SK-N-SH treated with all-trans-retinoic acid at 6 μM for 48 hours (cell line): ENCODE measurements around the gene NHLH2.

Experiments
- ATAC-seq: fragments of 200-7000 bp; cut with Tn5 transposase; 3 replicates; pipeline ENCODE4 v1.9.1; 2020; ENCODE audit warnings: mild to moderate bottlenecking, moderate library complexity
- ARNTL ChIP-seq: fragments of 450-650 bp; formaldehyde crosslinking; IDR thresholded peaks from 2 replicates; pipeline ENCODE4 v1.5.0; 2020; ENCODE audit warnings: low read depth, mild to moderate bottlenecking, moderate library complexity, borderline replicate concordance
- ESRRG ChIP-seq: fragments of 250-450 bp; sonication (Bioruptor Pico); IDR thresholded peaks from 2 replicates; pipeline ENCODE4 v1.6.1; 2021; ENCODE audit warnings: mild to moderate bottlenecking
- GLIS3 ChIP-seq: fragments of 250-450 bp; sonication (Bioruptor Pico); IDR thresholded peaks from 2 replicates; pipeline ENCODE4 v1.5.0; 2020; ENCODE audit warnings: mild to moderate bottlenecking, moderate library complexity
- OSR1 ChIP-seq: fragments of 250-450 bp; sonication (Bioruptor Pico); IDR thresholded peaks from 2 replicates; pipeline ENCODE4 v1.8.0; 2022; ENCODE audit warnings: moderate library complexity, mild to moderate bottlenecking, inconsistent platforms
- PPARA ChIP-seq: fragments of 250-450 bp; sonication (Bioruptor Pico); IDR thresholded peaks from 2 replicates; pipeline ENCODE4 v1.5.0; 2020; ENCODE audit warnings: mild to moderate bottlenecking, borderline replicate concordance
- RARB ChIP-seq: fragments of 250-450 bp; sonication (Bioruptor Pico); IDR thresholded peaks from 2 replicates; pipeline ENCODE4 v1.8.0; 2021; ENCODE audit warnings: mild to moderate bottlenecking, moderate library complexity
- SNAI2 ChIP-seq: fragments of 250-450 bp; sonication (Bioruptor Pico); IDR thresholded peaks from 2 replicates; pipeline ENCODE4 v1.5.0; 2020; ENCODE audit warnings: mild to moderate bottlenecking, moderate library complexity
- TCF4 ChIP-seq: fragments of 250-450 bp; sonication (Bioruptor Pico); IDR thresholded peaks from 2 replicates; pipeline ENCODE4 v1.8.0; 2021; ENCODE audit warnings: mild to moderate bottlenecking, moderate library complexity, borderline replicate concordance
- TOX ChIP-seq: fragments of 250-450 bp; sonication (Bioruptor Pico); IDR thresholded peaks from 2 replicates; pipeline ENCODE4 v1.8.0; 2021; ENCODE audit warnings: mild to moderate bottlenecking, moderate library complexity, borderline replicate concordance
- ZC3H10 ChIP-seq: fragments of 250-450 bp; sonication (Bioruptor Pico); IDR thresholded peaks from 2 replicates; pipeline ENCODE4 v1.5.1; 2021; ENCODE audit warnings: mild to moderate bottlenecking, moderate library complexity
- ZFP3 ChIP-seq: fragments of 250-450 bp; sonication (Bioruptor Pico); IDR thresholded peaks from 2 replicates; pipeline ENCODE4 v1.5.0; 2020; ENCODE audit warnings: mild to moderate bottlenecking, moderate library complexity
- ZFP30 ChIP-seq: fragments of 450-650 bp; formaldehyde crosslinking; IDR thresholded peaks from 2 replicates; pipeline ENCODE4 v1.5.0; 2022; ENCODE audit warnings: mild to moderate bottlenecking, moderate library complexity
- ZNF565 ChIP-seq: fragments of 450-650 bp; formaldehyde crosslinking; conservative IDR thresholded peaks from 2 replicates; pipeline ENCODE4 v1.5.0; 2020; ENCODE audit warnings: low read depth, mild to moderate bottlenecking, moderate library complexity
- ZNF70 ChIP-seq: fragments of 450-650 bp; formaldehyde crosslinking; IDR thresholded peaks from 2 replicates; pipeline ENCODE4 v1.5.0; 2020; ENCODE audit warnings: mild to moderate bottlenecking, moderate library complexity
- ZNF8 ChIP-seq: fragments of 450-650 bp; formaldehyde crosslinking; IDR thresholded peaks from 2 replicates; pipeline ENCODE4 v1.5.0; 2020; ENCODE audit warnings: mild to moderate bottlenecking, moderate library complexity
- TF ChIP-seq, protein P1 (sequence below): fragments of 250-450 bp; sonication (Bioruptor Pico); IDR thresholded peaks from 2 replicates; pipeline ENCODE4 v1.5.0; 2020; ENCODE audit warnings: mild to moderate bottlenecking, moderate library complexity
- TF ChIP-seq, protein P2 (sequence below): fragments of 250-450 bp; sonication (Bioruptor Pico); IDR thresholded peaks from 2 replicates; pipeline ENCODE4 v1.8.0; 2021; ENCODE audit warnings: low read depth, mild to moderate bottlenecking, moderate library complexity, borderline replicate concordance
- TF ChIP-seq, protein P3 (sequence below): fragments of 250-450 bp; sonication (Bioruptor Pico); IDR thresholded peaks from 2 replicates; pipeline ENCODE4 v1.5.1; 2021; ENCODE audit warnings: mild to moderate bottlenecking, moderate library complexity
- TF ChIP-seq, protein P4 (sequence below): fragments of 250-450 bp; sonication (Bioruptor Pico); IDR thresholded peaks from 2 replicates; pipeline ENCODE4 v1.8.0; 2020; ENCODE audit warnings: mild to moderate bottlenecking, moderate library complexity, borderline replicate concordance

NHLH2 gene

DNA sequence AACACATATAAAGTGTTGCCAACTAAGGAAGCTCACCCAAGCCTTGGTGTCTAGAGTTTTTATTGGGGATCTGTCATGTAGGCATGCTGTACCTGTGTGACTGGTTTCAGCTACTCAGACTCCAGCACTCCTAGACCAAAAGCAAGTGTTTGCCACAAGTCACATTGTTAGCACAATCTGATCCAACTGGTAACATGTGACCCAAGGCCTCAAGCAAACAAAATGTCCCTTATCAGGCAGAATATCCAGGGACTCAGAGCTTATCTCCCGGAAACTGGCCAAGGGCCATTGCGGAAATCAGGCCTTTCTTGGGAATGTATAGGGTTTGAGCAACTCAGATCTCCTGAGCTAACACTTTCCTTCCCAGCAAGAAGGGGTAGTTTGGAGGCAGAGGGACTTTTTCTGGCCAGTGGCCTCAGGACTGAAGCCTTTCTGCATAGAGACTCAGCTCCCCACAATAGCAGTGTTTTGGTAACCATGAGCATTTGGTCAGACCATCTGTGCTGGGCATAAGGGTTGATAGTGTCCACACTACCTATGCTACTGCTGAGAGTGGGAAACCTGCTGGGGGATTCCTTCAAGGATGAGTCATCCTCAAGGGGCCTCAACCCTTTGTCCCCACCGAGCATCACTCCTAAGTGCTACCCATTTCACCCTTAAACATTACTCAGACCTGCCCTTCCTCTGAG is 29.6 kb downstream of the NHLH2 start:
- TF ChIP-seq, protein P1, sequence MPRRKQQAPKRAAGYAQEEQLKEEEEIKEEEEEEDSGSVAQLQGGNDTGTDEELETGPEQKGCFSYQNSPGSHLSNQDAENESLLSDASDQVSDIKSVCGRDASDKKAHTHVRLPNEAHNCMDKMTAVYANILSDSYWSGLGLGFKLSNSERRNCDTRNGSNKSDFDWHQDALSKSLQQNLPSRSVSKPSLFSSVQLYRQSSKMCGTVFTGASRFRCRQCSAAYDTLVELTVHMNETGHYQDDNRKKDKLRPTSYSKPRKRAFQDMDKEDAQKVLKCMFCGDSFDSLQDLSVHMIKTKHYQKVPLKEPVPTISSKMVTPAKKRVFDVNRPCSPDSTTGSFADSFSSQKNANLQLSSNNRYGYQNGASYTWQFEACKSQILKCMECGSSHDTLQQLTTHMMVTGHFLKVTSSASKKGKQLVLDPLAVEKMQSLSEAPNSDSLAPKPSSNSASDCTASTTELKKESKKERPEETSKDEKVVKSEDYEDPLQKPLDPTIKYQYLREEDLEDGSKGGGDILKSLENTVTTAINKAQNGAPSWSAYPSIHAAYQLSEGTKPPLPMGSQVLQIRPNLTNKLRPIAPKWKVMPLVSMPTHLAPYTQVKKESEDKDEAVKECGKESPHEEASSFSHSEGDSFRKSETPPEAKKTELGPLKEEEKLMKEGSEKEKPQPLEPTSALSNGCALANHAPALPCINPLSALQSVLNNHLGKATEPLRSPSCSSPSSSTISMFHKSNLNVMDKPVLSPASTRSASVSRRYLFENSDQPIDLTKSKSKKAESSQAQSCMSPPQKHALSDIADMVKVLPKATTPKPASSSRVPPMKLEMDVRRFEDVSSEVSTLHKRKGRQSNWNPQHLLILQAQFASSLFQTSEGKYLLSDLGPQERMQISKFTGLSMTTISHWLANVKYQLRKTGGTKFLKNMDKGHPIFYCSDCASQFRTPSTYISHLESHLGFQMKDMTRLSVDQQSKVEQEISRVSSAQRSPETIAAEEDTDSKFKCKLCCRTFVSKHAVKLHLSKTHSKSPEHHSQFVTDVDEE (CRISPR knock-in tag): no peak
- TF ChIP-seq, protein P2, sequence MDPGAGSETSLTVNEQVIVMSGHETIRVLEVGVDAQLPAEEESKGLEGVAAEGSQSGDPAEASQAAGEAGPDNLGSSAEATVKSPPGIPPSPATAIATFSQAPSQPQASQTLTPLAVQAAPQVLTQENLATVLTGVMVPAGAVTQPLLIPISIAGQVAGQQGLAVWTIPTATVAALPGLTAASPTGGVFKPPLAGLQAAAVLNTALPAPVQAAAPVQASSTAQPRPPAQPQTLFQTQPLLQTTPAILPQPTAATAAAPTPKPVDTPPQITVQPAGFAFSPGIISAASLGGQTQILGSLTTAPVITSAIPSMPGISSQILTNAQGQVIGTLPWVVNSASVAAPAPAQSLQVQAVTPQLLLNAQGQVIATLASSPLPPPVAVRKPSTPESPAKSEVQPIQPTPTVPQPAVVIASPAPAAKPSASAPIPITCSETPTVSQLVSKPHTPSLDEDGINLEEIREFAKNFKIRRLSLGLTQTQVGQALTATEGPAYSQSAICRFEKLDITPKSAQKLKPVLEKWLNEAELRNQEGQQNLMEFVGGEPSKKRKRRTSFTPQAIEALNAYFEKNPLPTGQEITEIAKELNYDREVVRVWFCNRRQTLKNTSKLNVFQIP (CRISPR knock-in tag): no peak
- no peak for TF ChIP-seq RARB (CRISPR knock-in tag)
- no peak for TF ChIP-seq ZNF8
- TF ChIP-seq ZNF70: no peak
- no peak for TF ChIP-seq GLIS3 (CRISPR knock-in tag)
- TF ChIP-seq PPARA (CRISPR knock-in tag): no peak
- no peak for TF ChIP-seq ESRRG (CRISPR knock-in tag)
- no peak for TF ChIP-seq ZC3H10 (CRISPR knock-in tag)
- no peak for TF ChIP-seq SNAI2 (CRISPR knock-in tag)
- no peak for TF ChIP-seq OSR1 (CRISPR knock-in tag)
- TF ChIP-seq ZFP30 (CRISPR knock-in tag): no peak
- TF ChIP-seq, protein P3, sequence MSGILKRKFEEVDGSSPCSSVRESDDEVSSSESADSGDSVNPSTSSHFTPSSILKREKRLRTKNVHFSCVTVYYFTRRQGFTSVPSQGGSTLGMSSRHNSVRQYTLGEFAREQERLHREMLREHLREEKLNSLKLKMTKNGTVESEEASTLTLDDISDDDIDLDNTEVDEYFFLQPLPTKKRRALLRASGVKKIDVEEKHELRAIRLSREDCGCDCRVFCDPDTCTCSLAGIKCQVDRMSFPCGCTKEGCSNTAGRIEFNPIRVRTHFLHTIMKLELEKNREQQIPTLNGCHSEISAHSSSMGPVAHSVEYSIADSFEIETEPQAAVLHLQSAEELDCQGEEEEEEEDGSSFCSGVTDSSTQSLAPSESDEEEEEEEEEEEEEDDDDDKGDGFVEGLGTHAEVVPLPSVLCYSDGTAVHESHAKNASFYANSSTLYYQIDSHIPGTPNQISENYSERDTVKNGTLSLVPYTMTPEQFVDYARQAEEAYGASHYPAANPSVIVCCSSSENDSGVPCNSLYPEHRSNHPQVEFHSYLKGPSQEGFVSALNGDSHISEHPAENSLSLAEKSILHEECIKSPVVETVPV (CRISPR knock-in tag): no peak
- TF ChIP-seq, protein P4, sequence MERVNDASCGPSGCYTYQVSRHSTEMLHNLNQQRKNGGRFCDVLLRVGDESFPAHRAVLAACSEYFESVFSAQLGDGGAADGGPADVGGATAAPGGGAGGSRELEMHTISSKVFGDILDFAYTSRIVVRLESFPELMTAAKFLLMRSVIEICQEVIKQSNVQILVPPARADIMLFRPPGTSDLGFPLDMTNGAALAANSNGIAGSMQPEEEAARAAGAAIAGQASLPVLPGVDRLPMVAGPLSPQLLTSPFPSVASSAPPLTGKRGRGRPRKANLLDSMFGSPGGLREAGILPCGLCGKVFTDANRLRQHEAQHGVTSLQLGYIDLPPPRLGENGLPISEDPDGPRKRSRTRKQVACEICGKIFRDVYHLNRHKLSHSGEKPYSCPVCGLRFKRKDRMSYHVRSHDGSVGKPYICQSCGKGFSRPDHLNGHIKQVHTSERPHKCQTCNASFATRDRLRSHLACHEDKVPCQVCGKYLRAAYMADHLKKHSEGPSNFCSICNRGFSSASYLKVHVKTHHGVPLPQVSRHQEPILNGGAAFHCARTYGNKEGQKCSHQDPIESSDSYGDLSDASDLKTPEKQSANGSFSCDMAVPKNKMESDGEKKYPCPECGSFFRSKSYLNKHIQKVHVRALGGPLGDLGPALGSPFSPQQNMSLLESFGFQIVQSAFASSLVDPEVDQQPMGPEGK (CRISPR knock-in tag): no peak
- TF ChIP-seq TCF4: no peak
- no peak for TF ChIP-seq TOX (CRISPR knock-in tag)
- TF ChIP-seq ZFP3 (CRISPR knock-in tag): no peak
- ATAC-seq: no peak

DNA sequence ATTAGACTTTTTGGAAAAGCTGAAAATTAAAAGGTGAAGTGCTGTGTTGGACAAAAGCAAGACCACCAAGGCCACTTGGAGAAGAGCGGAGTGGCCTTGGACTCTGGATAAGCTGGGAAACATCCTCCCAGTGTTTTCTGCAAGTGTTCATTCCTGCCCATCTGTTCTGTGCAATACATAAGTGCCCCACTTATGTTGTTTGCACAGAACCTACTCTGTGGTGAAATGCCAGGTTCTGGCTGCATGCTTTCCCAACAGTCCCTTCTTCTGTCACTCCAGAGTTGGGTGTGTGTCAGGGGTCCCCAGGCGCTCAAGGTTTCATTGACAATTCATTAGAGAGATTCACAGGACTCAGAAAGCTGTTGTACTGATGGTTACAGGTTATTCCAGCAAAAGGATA is 30.3 kb downstream of the NHLH2 start:
- no peak for ATAC-seq
- TF ChIP-seq TCF4 (no peak), ZFP30 (CRISPR knock-in tag) (no peak), GLIS3 (CRISPR knock-in tag) (no peak), ZNF565 (CRISPR knock-in tag) (no peak), ARNTL (CRISPR knock-in tag) (no peak), PPARA (CRISPR knock-in tag) (no peak), ESRRG (CRISPR knock-in tag) (no peak)
- TF ChIP-seq, protein P4 (CRISPR knock-in tag): no peak
- TF ChIP-seq, protein P2 (CRISPR knock-in tag): no peak
- TF ChIP-seq, protein P3 (CRISPR knock-in tag): no peak
